Stimulated activated CD4-positive, alpha-beta T cell treated with anti-CD3 and anti-CD28 coated beads, Interleukin-15, amount 100 ng/mL, for 1 hour (primary cell): ENCODE measurements around the gene OTULIN.

ENCODE experiments used
- DNase-seq, 2 donors: peaks; one replicate each; pipeline ENCODE4 v3.0.0-alpha.2; 2020; ENCODE audit warnings: low read depth in 1 of 2, low spot score in 1 of 2

The OTULIN gene

GRCh38 chr5:14664270-14665100 lies at the start of gene OTULIN:
Gene OTULIN, plus strand, starts transcription at chr5:14664718. Its CDS starts 108 bp downstream, at chr5:14664826.
- DNase-seq: peak; percentile 71 to 80

- no peak for DNase-seq
Observed at GRCh38 chr5:14615365-14615764, 49.2 kb upstream of the OTULIN start.

GRCh38 chr5:14617441-14617840 lies 47.1 kb upstream of the OTULIN start:
- DNase-seq: no peak

GRCh38 chr5:14627270-14627669 lies 37.2 kb upstream of the OTULIN start:
- no peak for DNase-seq

- peak; percentile 8 to 10 for DNase-seq
Observed at GRCh38 chr5:14628346-14628745, 36.2 kb upstream of the OTULIN start.

- no peak for DNase-seq
Observed at GRCh38 chr5:14630671-14631070, 33.8 kb upstream of the OTULIN start.

- no peak for DNase-seq
Observed at GRCh38 chr5:14635656-14636055, 28.9 kb upstream of the OTULIN start.

GRCh38 chr5:14640765-14641164 lies 23.8 kb upstream of the OTULIN start:
- DNase-seq: no peak

- no peak for DNase-seq
Observed at GRCh38 chr5:14644623-14645237, 19.8 kb upstream of the OTULIN start.

- DNase-seq: no peak
Observed at GRCh38 chr5:14650052-14650451, 14.5 kb upstream of the OTULIN start.

- DNase-seq: no peak
Observed at GRCh38 chr5:14655146-14655741, 9.3 kb upstream of the OTULIN start.

- no peak for DNase-seq
Observed at GRCh38 chr5:14656898-14657297, 7.6 kb upstream of the OTULIN start.

GRCh38 chr5:14659821-14660607 lies 4.5 kb upstream of the OTULIN start:
- no peak for DNase-seq

GRCh38 chr5:14660833-14661232 lies 3.7 kb upstream of the OTULIN start:
- DNase-seq: no peak

- no peak for DNase-seq
Observed at GRCh38 chr5:14662721-14663260, 1.7 kb upstream of the OTULIN start.

GRCh38 chr5:14663734-14664269 lies 716 bp upstream of the OTULIN start:
- DNase-seq: no peak

GRCh38 chr5:14665101-14665822 lies 744 bp downstream of the OTULIN start:
- peak in 1 of 2 donors; percentile 3 for DNase-seq

GRCh38 chr5:14665949-14666348 lies 1.4 kb downstream of the OTULIN start:
- DNase-seq: peak; percentile 16 to 26

GRCh38 chr5:14666357-14666756 lies 1.8 kb downstream of the OTULIN start:
- DNase-seq: no peak

GRCh38 chr5:14667290-14667689 lies 2.8 kb downstream of the OTULIN start:
- DNase-seq: no peak
